ENCODE results near the gene SH3GL2. TPM values are rescaled to one million over a fixed set of nuclear protein-coding genes. Genes with fewer than 3 reads are reported as not detected.

The SH3GL2 gene
- total and polyA plus RNA-seq, 2 donors (not counting 3 experiments of a cell fraction or from before 2014, with no cell fraction given): 0.12 TPM; not detected in 1

- dilution Hi-C loops (cut with MboI; ENCODE audit: extremely low pct_ligation_motif_present, low sequenced_read_pairs) (no loop called here), intact Hi-C loops (cut with micrococcal nuclease) (no loop called here)
- Histone ChIP-seq H3K27ac (ENCODE audit: insufficient read depth, low read depth, low read length) (no peak overlapping the region), H3K9me3 (replicated peaks; ENCODE audit: control insufficient read depth, insufficient read depth, low read length) (no peaks in the 10 kb centered on the region), H3K4me1 (ENCODE audit: control insufficient read depth, extremely low read depth, insufficient read depth, low read length) (no peaks in the 10 kb centered on the region), H2AFZ (ENCODE audit: low read depth, low read length) (no peak overlapping the region), H3K79me2 (ENCODE audit: control insufficient read depth, insufficient read depth, low read length) (no peaks in the 10 kb centered on the region), H4K20me1 (replicated peaks; ENCODE audit: control insufficient read depth, extremely low read depth, insufficient read depth, low read length) (no peaks in the 10 kb centered on the region), H3K9ac (replicated peaks; ENCODE audit: extremely low read depth, insufficient read depth, low read length) (no peak overlapping the region), H3K27me3 (ENCODE audit: control insufficient read depth in 2 of 2, insufficient read depth in 2 of 2, low read length in 2 of 2) (peaks cover 2% of the 10 kb centered on the region in 2 experiments), H3K9me1 (replicated peaks; ENCODE audit: control insufficient read depth, extremely low read depth, insufficient read depth, low read length) (no peaks in the 10 kb centered on the region), H3K36me3 (ENCODE audit: control insufficient read depth in 2 of 2, extremely low read depth in 1 of 2, insufficient read depth in 2 of 2, low read length in 2 of 2) (no peaks in the 10 kb centered on the region), H3K4me3 (replicated peaks in 1 of 3; ENCODE audit: insufficient read depth in 1 of 3, low read depth in 1 of 3, low read length in 3 of 3) (no peak overlapping the region), H3K4me2 (ENCODE audit: insufficient read depth, low read length) (no peak overlapping the region)
- DNase-seq (ENCODE audit: low read depth, low spot score) (no peak), FAIRE-seq (no peak)
- no TSS peak for BruUV-seq (replicated peaks)
- ChIA-PET CTCF (no interaction called here), POLR2A (no interaction called here)
- no peak for TF ChIP-seq MYC (IDR thresholded peaks at IDR 0.05; ENCODE audit: low read depth, low read length)
Observed at GRCh38 chr9:17783227-17783626, 204.4 kb downstream of the SH3GL2 start.

- Histone ChIP-seq H3K27me3 (ENCODE audit: control insufficient read depth in 2 of 2, insufficient read depth in 2 of 2, low read length in 2 of 2) (peaks cover 2% of the 10 kb centered on the region in 2 experiments), H3K9ac (replicated peaks; ENCODE audit: extremely low read depth, insufficient read depth, low read length) (no peak overlapping the region), H3K27ac (ENCODE audit: insufficient read depth, low read depth, low read length) (no peak overlapping the region), H3K79me2 (ENCODE audit: control insufficient read depth, insufficient read depth, low read length) (no peaks in the 10 kb centered on the region), H3K9me1 (replicated peaks; ENCODE audit: control insufficient read depth, extremely low read depth, insufficient read depth, low read length) (no peaks in the 10 kb centered on the region), H2AFZ (ENCODE audit: low read depth, low read length) (no peak overlapping the region), H3K9me3 (replicated peaks; ENCODE audit: control insufficient read depth, insufficient read depth, low read length) (no peaks in the 10 kb centered on the region), H3K4me3 (replicated peaks in 1 of 3; ENCODE audit: insufficient read depth in 1 of 3, low read depth in 1 of 3, low read length in 3 of 3) (no peak overlapping the region), H4K20me1 (replicated peaks; ENCODE audit: control insufficient read depth, extremely low read depth, insufficient read depth, low read length) (no peaks in the 10 kb centered on the region), H3K4me2 (ENCODE audit: insufficient read depth, low read length) (no peak overlapping the region), H3K4me1 (ENCODE audit: control insufficient read depth, extremely low read depth, insufficient read depth, low read length) (no peaks in the 10 kb centered on the region), H3K36me3 (ENCODE audit: control insufficient read depth in 2 of 2, extremely low read depth in 1 of 2, insufficient read depth in 2 of 2, low read length in 2 of 2) (no peaks in the 10 kb centered on the region)
- intact Hi-C loops (cut with micrococcal nuclease): no loop called here
- dilution Hi-C loops (cut with MboI; ENCODE audit: extremely low pct_ligation_motif_present, low sequenced_read_pairs): no loop called here
- DNase-seq (ENCODE audit: low read depth, low spot score) (no peak), FAIRE-seq (no peak)
- no peak for TF ChIP-seq FOS (IDR thresholded peaks at IDR 0.05; ENCODE audit: borderline replicate concordance, insufficient read depth, low read length)
- no peak for TF ChIP-seq MYC (IDR thresholded peaks at IDR 0.05; ENCODE audit: low read depth, low read length)
- TF ChIP-seq POLR2AphosphoS5 (IDR thresholded peaks at IDR 0.05; ENCODE audit: insufficient read depth, low read depth, low read length): no peak
- TF ChIP-seq POLR2A (IDR thresholded peaks at IDR 0.05; ENCODE audit: low read depth, low read length): no peak
- CTCF ChIA-PET: no interaction called here
- no TSS peak for BruUV-seq (replicated peaks)
- POLR2A ChIA-PET: no interaction called here
Observed at GRCh38 chr9:17789316-17789715, 210.4 kb downstream of the SH3GL2 start.
